ENCODE results near the gene GRIK2.

- no peak for TF ChIP-seq POLR2AphosphoS5 (IDR thresholded peaks at IDR 0.05; ENCODE audit: low read depth, low read length)
- no peak for TF ChIP-seq POLR2A (IDR thresholded peaks at IDR 0.05; ENCODE audit: low read depth, low read length)
- no peak for TF ChIP-seq TAF1 (IDR thresholded peaks at IDR 0.05; ENCODE audit: borderline replicate concordance, low read depth, low read length)
Observed at GRCh38 chr6:101392586-101393230, 800 bp upstream of the GRIK2 start.

Data from GM12892 (cell line).